KMS-11 (cell line): ENCODE data around the gene ATP5PB.

ENCODE experiments used
- H2AFZ ChIP-seq: fragments of 200-600 bp; sonication (generic); 2 replicates; pipeline ENCODE4 v1.6.1; 2016; ENCODE audit warnings: antibody characterized with exemption, mixed run types, low read depth
- H3K27ac ChIP-seq: fragments of 200-600 bp; sonication (generic); 2 replicates; pipeline ENCODE4 v1.6.1; 2016; ENCODE audit warnings: mild to moderate bottlenecking, mixed run types
- H3K27me3 ChIP-seq: fragments of 200-600 bp; sonication (generic); 2 replicates; pipeline ENCODE4 v1.6.1; 2017; ENCODE audit warnings: mild to moderate bottlenecking, low read depth, mixed run types, moderate library complexity; ENCODE audit not compliant: insufficient read depth
- H3K36me3 ChIP-seq: fragments of 200-600 bp; sonication (generic); 2 replicates; pipeline ENCODE4 v1.6.1; 2017; ENCODE audit warnings: mild to moderate bottlenecking, mixed run types; ENCODE audit not compliant: insufficient read depth
- H3K4me1 ChIP-seq: fragments of 200-600 bp; sonication (generic); 2 replicates; pipeline ENCODE4 v1.6.1; 2016; ENCODE audit warnings: mild to moderate bottlenecking, low read depth, mixed run types; ENCODE audit not compliant: poor library complexity, severe bottlenecking
- H3K4me2 ChIP-seq: fragments of 200-600 bp; sonication (generic); 2 replicates; pipeline ENCODE4 v1.7.0; 2016; ENCODE audit warnings: mild to moderate bottlenecking, mixed run types
- H3K4me3 ChIP-seq: fragments of 200-600 bp; sonication (generic); IDR thresholded peaks from 2 replicates; pipeline ENCODE4 v1.6.1; 2017; ENCODE audit warnings: low read depth, low read length, mixed read lengths; ENCODE audit not compliant: insufficient read depth
- H3K79me2 ChIP-seq: fragments of 200-600 bp; sonication (generic); 2 replicates; pipeline ENCODE4 v1.6.1; 2016; ENCODE audit warnings: low read depth, mixed run types; ENCODE audit not compliant: insufficient read depth
- H3K9ac ChIP-seq: fragments of 200-600 bp; sonication (generic); 2 replicates; pipeline ENCODE4 v1.6.1; 2016; ENCODE audit warnings: mild to moderate bottlenecking, mixed run types
- H4K20me1 ChIP-seq: fragments of 200-600 bp; sonication (generic); 2 replicates; pipeline ENCODE4 v1.6.1; 2016; ENCODE audit warnings: mild to moderate bottlenecking, mixed run types; ENCODE audit not compliant: insufficient read depth
- CTCF ChIP-seq: fragments of 200-600 bp; sonication (generic); conservative IDR thresholded peaks from 2 replicates; pipeline ENCODE4 v1.6.1; 2017; ENCODE audit warnings: low read depth, mild to moderate bottlenecking, antibody characterized with exemption, low read length, moderate library complexity, mixed read lengths

The ATP5PB gene

GRCh38 chr1:111448918-111449702 is at the start of gene ATP5PB, which contains the start of gene WDR77:
Gene ATP5PB (plus strand): TSS chr1:111449464. CDS start chr1:111449542, 78 bp downstream.
Gene WDR77 (minus strand): TSS chr1:111449256. CDS start chr1:111449169, 87 bp downstream.
- Histone ChIP-seq H3K4me1 (peaks cover 28% of the 10 kb centered on the region), H3K79me2 (peaks cover 44% of the 10 kb centered on the region), H3K9ac (peak within 1 kb of the TSS; percentile 88), H4K20me1 (no peaks in the 10 kb centered on the region), H3K36me3 (no peaks in the 10 kb centered on the region), H3K27ac (peak within 1 kb of the TSS; percentile 48; the same call in 1 of the 2 replicates), H3K4me2 (peak within 1 kb of the TSS; percentile 84), H3K4me3 (peak within 1 kb of the TSS; percentile 78), H3K27me3 (no peaks in the 10 kb centered on the region), H2AFZ (peak within 1 kb of the TSS; percentile 93; the same call in 1 of the 2 replicates)
- TF ChIP-seq CTCF = no peak

- Histone ChIP-seq H2AFZ (peak overlapping the region; percentile 30; the same call in 1 of the 2 replicates), H3K36me3 (no peaks in the 10 kb centered on the region), H3K9ac (no peak overlapping the region), H3K4me1 (peaks cover 1% of the 10 kb centered on the region), H3K4me3 (no peak overlapping the region), H3K79me2 (no peaks in the 10 kb centered on the region), H4K20me1 (no peaks in the 10 kb centered on the region), H3K4me2 (no peak overlapping the region), H3K27me3 (no peaks in the 10 kb centered on the region), H3K27ac (no peak overlapping the region)
- TF ChIP-seq CTCF = peak; percentile 49; the same call in 1 of the 2 replicates
Measured at GRCh38 chr1:111399792-111400610, 49.3 kb upstream of the ATP5PB start.

GRCh38 chr1:111402083-111402482 is 47.2 kb upstream of the ATP5PB start:
- Histone ChIP-seq H3K79me2 (no peaks in the 10 kb centered on the region), H4K20me1 (no peaks in the 10 kb centered on the region), H2AFZ (no peak overlapping the region), H3K27me3 (no peaks in the 10 kb centered on the region), H3K4me3 (no peak overlapping the region), H3K4me1 (peaks cover 21% of the 10 kb centered on the region), H3K9ac (no peak overlapping the region), H3K4me2 (no peak overlapping the region), H3K27ac (no peak overlapping the region), H3K36me3 (no peaks in the 10 kb centered on the region)
- TF ChIP-seq CTCF = no peak

GRCh38 chr1:111404588-111404987 is 44.7 kb upstream of the ATP5PB start:
- H3K79me2 ChIP-seq = no peaks in the 10 kb centered on the region
- no peak overlapping the region for H3K4me2 ChIP-seq
- H2AFZ ChIP-seq = no peak overlapping the region
- no peaks in the 10 kb centered on the region for H4K20me1 ChIP-seq
- H3K4me1 ChIP-seq = peaks cover 24% of the 10 kb centered on the region
- H3K27me3 ChIP-seq = no peaks in the 10 kb centered on the region
- TF ChIP-seq CTCF = no peak
- no peak overlapping the region for H3K9ac ChIP-seq
- no peak overlapping the region for H3K4me3 ChIP-seq
- no peaks in the 10 kb centered on the region for H3K36me3 ChIP-seq
- H3K27ac ChIP-seq = no peak overlapping the region
